ENCODE results near the gene WFS1. TPM values are rescaled to one million over a fixed set of nuclear protein-coding genes. Genes with fewer than 3 reads are reported as not detected.
A peak's percentile ranks its signal among the peaks of the same experiment; 100 is the strongest.

The WFS1 gene
- total and polyA plus RNA-seq, 2 of the 8 experiments (the other 6 are each of a cell fraction or from before 2014, with no cell fraction given) = 29.1 to 43.1 TPM

GRCh38 chr4:6270636-6271121 is 1.0 kb downstream of the WFS1 start:
- POLR2A ChIA-PET (ENCODE audit: partially characterized antibody) = interaction anchor here (1.4 to 1.9 kb wide), 3 partner anchors 14 to 57 kb away, joined by 3 to 6 read pairs (median 3); no protein-coding TSS in a partner anchor
- H3K27ac ChIP-seq (ENCODE audit: low read depth, low read length) = no peak overlapping the region
- no peak overlapping the region for H4K5ac ChIP-seq (ENCODE audit: insufficient read length, low read depth, low read length)
- peak overlapping the region in 1 of 4 experiments; percentile 51; a peak in 1 of 7 replicates for H3K9ac ChIP-seq (replicated peaks in 1 of 4; ENCODE audit: extremely low read depth in 1 of 4, low read depth in 3 of 4, low read length in 3 of 4)
- no peak overlapping the region for H4K91ac ChIP-seq (replicated peaks; ENCODE audit: insufficient read length, low read length)
- no peak overlapping the region for H2AK5ac ChIP-seq (ENCODE audit: low read depth, low read length)
- no peak for TF ChIP-seq SRF (IDR thresholded peaks at IDR 0.05; ENCODE audit: low read depth, low read length)
- no peak overlapping the region for H2BK120ac ChIP-seq (replicated peaks; ENCODE audit: low read depth, low read length)
- no peak overlapping the region for H2BK15ac ChIP-seq (ENCODE audit: low read length)
- 0 out of 2 replicates have a peak, but pooled peaks cover 2% of the 10 kb centered on the region for H3K79me1 ChIP-seq (ENCODE audit: low read depth, low read length)
- H3K23me2 ChIP-seq (ENCODE audit: low read depth, low read length) = peaks cover 6% of the 10 kb centered on the region; the same call in 1 of the 2 replicates
- peak overlapping the region; percentile 38 to 94 (median 61); a peak in 7 of 8 replicates for H3K4me3 ChIP-seq (ENCODE audit: extremely low read depth in 1 of 4, insufficient read depth in 2 of 4, low read depth in 3 of 4, low read length in 4 of 4)
- H3K79me2 ChIP-seq (ENCODE audit: control insufficient read depth in 1 of 2, insufficient read depth in 2 of 2, low read length in 2 of 2) = peaks cover 0 to 6% of the 10 kb centered on the region in 2 experiments; a peak in 1 of 4 replicates
- H3K27me3 ChIP-seq (replicated peaks in 1 of 4; ENCODE audit: control insufficient read depth in 3 of 4, extremely low read depth in 1 of 4, insufficient read depth in 3 of 4, low read length in 3 of 4) = peaks cover 0 to 4% (median 0%) of the 10 kb centered on the region in 4 experiments; a peak in 1 of 7 replicates
- H2AFZ ChIP-seq (ENCODE audit: low read length) = no peak overlapping the region
- H4K20me1 ChIP-seq (replicated peaks in 1 of 2; ENCODE audit: control insufficient read depth in 1 of 2, insufficient read depth in 2 of 2, low read length in 2 of 2) = peaks cover 4 to 14% of the 10 kb centered on the region in 2 experiments
- H3K36me3 ChIP-seq (ENCODE audit: control insufficient read depth in 2 of 4, insufficient read depth in 4 of 4, low read length in 3 of 4) = no peaks in the 10 kb centered on the region
- CTCF ChIA-PET (ENCODE audit: partially characterized antibody) = interaction anchor here (0.6 to 37.7 kb wide), 9 partner anchors 10 to 251 kb away, joined by 3 to 908 read pairs (median 4); no protein-coding TSS in a partner anchor
- no peak overlapping the region for H3K56ac ChIP-seq (replicated peaks; ENCODE audit: insufficient read length, low read depth, low read length)
- peaks cover 4 to 22% (median 11%) of the 10 kb centered on the region in 4 experiments for H3K4me1 ChIP-seq (replicated peaks in 1 of 4; ENCODE audit: control insufficient read depth in 3 of 4, insufficient read depth in 4 of 4, low read length in 3 of 4)
- no peak overlapping the region for H3K23ac ChIP-seq (ENCODE audit: insufficient read length)
- H3K4me2 ChIP-seq (ENCODE audit: insufficient read depth in 1 of 2, low read depth in 2 of 2, low read length in 2 of 2) = peak overlapping the region; percentile 66 to 93
- no peak overlapping the region for H2BK5ac ChIP-seq (ENCODE audit: low read depth, low read length)
- 49% methylated on average over 8 of the region's 8 CpGs; no CpG with 5 or more reads in 1 of the 2 experiments for WGBS, 2 experiments (ENCODE audit: extremely low coverage in 1 of 2, insufficient coverage in 1 of 2, insufficient read length in 1 of 2, insufficient replicate concordance in 2 of 2, low coverage in 1 of 2, low lambda C conversion rate in 2 of 2, missing lambda C conversion rate in 1 of 2)
- no peaks in the 10 kb centered on the region for H3K9me3 ChIP-seq (ENCODE audit: insufficient read depth in 2 of 2, low read depth in 1 of 2, low read length in 1 of 2)
- FAIRE-seq = no peak
- H3K18ac ChIP-seq (ENCODE audit: extremely low read depth, low read length) = no peak overlapping the region
- H3K4ac ChIP-seq (replicated peaks; ENCODE audit: insufficient read length, low read depth, low read length) = no peak overlapping the region
- no peak overlapping the region for H4K8ac ChIP-seq (ENCODE audit: extremely low read depth, insufficient read depth, low read length)
- no peak for DNase-seq (ENCODE audit: low read depth in 1 of 2, low spot score in 2 of 2)
- H2BK20ac ChIP-seq (ENCODE audit: low read length) = no peak overlapping the region
- no peak overlapping the region for H3K14ac ChIP-seq (ENCODE audit: insufficient read length)
- H2BK12ac ChIP-seq (ENCODE audit: low read depth, low read length) = no peak overlapping the region
